SIG-M5 treated with dmso at 0.1 percent for 504 hours (cell line): ENCODE data around the gene LCP2.
A peak's percentile ranks its signal among the peaks of the same experiment; 100 is the strongest.

Experiments
- DNase-seq: peaks from one replicate; lab custom pipeline; 2025; ENCODE audit not compliant: unreplicated experiment; lab: John Stamatoyannopoulos, UW

LCP2 gene

GRCh38 chr5:170219615-170220014 is 78.0 kb downstream of the LCP2 start:
- DNase-seq, result peak; percentile 22

GRCh38 chr5:170218726-170219125 is 78.9 kb downstream of the LCP2 start:
- no peak for DNase-seq

GRCh38 chr5:170217831-170218230 is 79.7 kb downstream of the LCP2 start:
- DNase-seq, result no peak

- peak; percentile 58 for DNase-seq
Observed at GRCh38 chr5:170216257-170216864, 81.2 kb downstream of the LCP2 start.

- DNase-seq, result peak; percentile 53
Observed at GRCh38 chr5:170211575-170212334, 85.8 kb downstream of the LCP2 start.

- DNase-seq, result no peak
Observed at GRCh38 chr5:170206958-170207357, 90.6 kb downstream of the LCP2 start.

GRCh38 chr5:170206216-170206615 is 91.4 kb downstream of the LCP2 start:
- DNase-seq, result no peak

- DNase-seq, result no peak
Observed at GRCh38 chr5:170204202-170204601, 93.4 kb downstream of the LCP2 start.

GRCh38 chr5:170202117-170202516 is 95.5 kb downstream of the LCP2 start:
- DNase-seq, result no peak

- DNase-seq, result no peak
Observed at GRCh38 chr5:170201311-170201710, 96.3 kb downstream of the LCP2 start.

- DNase-seq, result no peak
Observed at GRCh38 chr5:170200876-170201275, 96.7 kb downstream of the LCP2 start.
